Keratinocyte (primary cell): Measurements from ENCODE around the gene SPAG9. TPM values are rescaled to one million over a fixed set of nuclear protein-coding genes. Genes with fewer than 3 reads are reported as not detected.

Experiments used
- DNase-seq: peaks from one replicate; pipeline ENCODE4 v3.0.0-alpha.2; 2011; ENCODE audit warnings: low read depth, missing footprints, low spot score
- FAIRE-seq: peaks from 2 replicates; lab custom pipeline; 2011; peaks lifted over from hg19 to GRCh38; lab: Jason Lieb, UNC
- H2AFZ ChIP-seq: 2 replicates; pipeline ENCODE4 v1.6.0; 2012; ENCODE audit warnings: low read length, control low read depth, inconsistent platforms; ENCODE audit not compliant: control insufficient read depth
- H3K27ac ChIP-seq: 2 replicates; pipeline ENCODE4 v1.5.1; 2011; ENCODE audit warnings: low read length; ENCODE audit not compliant: control insufficient read depth, insufficient read depth
- H3K27me3 ChIP-seq: 3 replicates; pipeline ENCODE4 v1.6.0; 2011; ENCODE audit warnings: low read length; ENCODE audit not compliant: control insufficient read depth, insufficient read depth; ENCODE audit errors: extremely low read depth
- H3K36me3 ChIP-seq, 2 experiments: 2 replicates in 1 of 2; 3 replicates in 1 of 2; pipeline ENCODE4 v1.5.1; 2011; ENCODE audit warnings: low read length in 2 of 2, mild to moderate bottlenecking in 1 of 2; ENCODE audit not compliant: control insufficient read depth in 2 of 2, insufficient read depth in 2 of 2; ENCODE audit errors: extremely low read depth in 1 of 2
- H3K4me1 ChIP-seq: 3 replicates; pipeline ENCODE4 v1.5.1; 2011; ENCODE audit warnings: low read length; ENCODE audit not compliant: control insufficient read depth, insufficient read depth; ENCODE audit errors: extremely low read depth
- H3K4me2 ChIP-seq: 3 replicates; pipeline ENCODE4 v1.6.0; 2011; ENCODE audit warnings: low read depth, low read length; ENCODE audit not compliant: control insufficient read depth, insufficient read depth; ENCODE audit errors: extremely low read depth
- H3K4me3 ChIP-seq, 3 experiments: fragments of 200-600 bp in 1 of 3; sonication (generic) in 1 of 3; 2 replicates in 2 of 3; 3 replicates in 1 of 3; pipeline ENCODE4 v1.5.1; 2011 to 2016; ENCODE audit warnings: low read length in 3 of 3, mild to moderate bottlenecking in 3 of 3, control low read depth in 2 of 3, inconsistent platforms in 1 of 3, low read depth in 1 of 3, mixed read lengths in 1 of 3, mixed run types in 1 of 3, moderate library complexity in 1 of 3; ENCODE audit not compliant: control insufficient read depth in 2 of 3, insufficient read depth in 2 of 3; ENCODE audit errors: extremely low read depth in 1 of 3
- H3K79me2 ChIP-seq: 2 replicates; pipeline ENCODE4 v1.6.0; 2012; ENCODE audit warnings: low read length; ENCODE audit not compliant: control insufficient read depth, insufficient read depth
- H3K9ac ChIP-seq: 3 replicates; pipeline ENCODE4 v1.6.0; 2011; ENCODE audit warnings: low read length; ENCODE audit not compliant: control insufficient read depth, insufficient read depth; ENCODE audit errors: extremely low read depth
- H3K9me1 ChIP-seq: 3 replicates; pipeline ENCODE4 v1.6.0; 2011; ENCODE audit warnings: low read length; ENCODE audit not compliant: control insufficient read depth, insufficient read depth; ENCODE audit errors: extremely low read depth
- H3K9me3 ChIP-seq: 2 replicates; pipeline ENCODE4 v1.5.1; 2012; ENCODE audit warnings: low read depth, low read length; ENCODE audit not compliant: control insufficient read depth
- H4K20me1 ChIP-seq: 3 replicates; pipeline ENCODE4 v1.6.0; 2011; ENCODE audit warnings: low read length; ENCODE audit not compliant: control insufficient read depth, insufficient read depth; ENCODE audit errors: extremely low read depth
- CTCF ChIP-seq, 3 experiments: IDR thresholded peaks in 1 of 3; conservative IDR thresholded peaks in 1 of 3; optimal IDR thresholded peaks in 1 of 3; 2 replicates in 2 of 3; 3 replicates in 1 of 3; pipeline versions ENCODE3 to v1.5.1; 2011; ENCODE audit warnings: low read length in 3 of 3, mild to moderate bottlenecking in 3 of 3, moderate library complexity in 2 of 3, control low read depth in 1 of 3, inconsistent platforms in 1 of 3; ENCODE audit not compliant: insufficient read depth in 2 of 3; ENCODE audit errors: extremely low read depth in 1 of 3
- EZH2 ChIP-seq: IDR thresholded peaks from one replicate; pipeline ENCODE4 v1.6.1; 2012; ENCODE audit warnings: inconsistent platforms, mild to moderate bottlenecking, low read length, moderate library complexity
- dilution Hi-C: fragments of 300-500 bp; cut with MboI; formaldehyde crosslinking; loops from one replicate; pipeline ENCODE4 v1.7.0; 2020; ENCODE audit warnings: low sequenced_read_pairs; ENCODE audit not compliant: extremely low pct_ligation_motif_present
- polyA plus RNA-seq, 5 experiments: library from polyadenylated mRNA; depleted of rRNA in 3 of 5; stranded (reverse) in 3 of 5; stranded (forward) in 1 of 5; unstranded in 1 of 5; fragments of >200 nt; gene quantifications; 1 replicate in 1 of 5; 2 replicates in 3 of 5; 3 replicates in 1 of 5; pipeline versions ENCODE4 v1.2.1 to v1.2.3, GENCODE V29; 2011 to 2012; ENCODE audit warnings: missing spikeins in 2 of 5, low read depth in 1 of 5, low replicate concordance in 1 of 5

Gene SPAG9
- polyA plus RNA-seq, 1 donor (not counting 4 experiments of a cell fraction or from before 2014, with no cell fraction given) = 43.1 TPM

- Histone ChIP-seq H3K9me1 (no peaks in the 10 kb centered on the region), H3K9ac (no peak overlapping the region), H3K27ac (no peak overlapping the region), H3K4me3 (no peak overlapping the region), H4K20me1 (no peaks in the 10 kb centered on the region), H3K4me1 (peaks cover 4% of the 10 kb centered on the region), H3K36me3 (no peaks in the 10 kb centered on the region), H3K27me3 (no peaks in the 10 kb centered on the region), H2AFZ (no peak overlapping the region), H3K9me3 (no peaks in the 10 kb centered on the region), H3K79me2 (peaks cover 63% of the 10 kb centered on the region), H3K4me2 (no peak overlapping the region)
- FAIRE-seq = no peak
- no peak for DNase-seq
- TF ChIP-seq EZH2 = no peak
- TF ChIP-seq CTCF (optimal IDR thresholded peaks at IDR 0.05 in 1 of 3, IDR thresholded peaks at IDR 0.05 in 1 of 3, conservative IDR thresholded peaks at IDR 0.05 in 1 of 3; ENCODE audit: extremely low read depth in 1 of 3, insufficient read depth in 2 of 3, low read length in 3 of 3) = no peak
- dilution Hi-C loops = no loop called here
Observed at GRCh38 chr17:51087072-51087757, 33.5 kb downstream of the SPAG9 start.

GRCh38 chr17:51085150-51085805 is 35.4 kb downstream of the SPAG9 start:
- H3K9me3 ChIP-seq = no peaks in the 10 kb centered on the region

More at GRCh38 chr17:51085150-51085805, 35.4 kb downstream of the SPAG9 start:
- H3K4me1 ChIP-seq = peaks cover 4% of the 10 kb centered on the region
- peak overlapping the region in 2 of 3 experiments; percentile 15 to 36 for H3K4me3 ChIP-seq
- H3K27ac ChIP-seq = peak overlapping the region; percentile 77
- H2AFZ ChIP-seq = no peak overlapping the region
- peaks cover 55% of the 10 kb centered on the region for H3K79me2 ChIP-seq
- H3K27me3 ChIP-seq = no peaks in the 10 kb centered on the region
- dilution Hi-C loops = no loop called here
- no peaks in the 10 kb centered on the region for H4K20me1 ChIP-seq
- no peak for TF ChIP-seq CTCF (optimal IDR thresholded peaks at IDR 0.05 in 1 of 3, IDR thresholded peaks at IDR 0.05 in 1 of 3, conservative IDR thresholded peaks at IDR 0.05 in 1 of 3; ENCODE audit: extremely low read depth in 1 of 3, insufficient read depth in 2 of 3, low read length in 3 of 3)
- no peak for TF ChIP-seq EZH2
- no peaks in the 10 kb centered on the region for H3K9me1 ChIP-seq
- FAIRE-seq (no peak), DNase-seq (no peak)
- peak overlapping the region; percentile 79 for H3K4me2 ChIP-seq
- H3K36me3 ChIP-seq = no peaks in the 10 kb centered on the region
- peak overlapping the region; percentile 43 for H3K9ac ChIP-seq
